Skeletal muscle tissue (tissue), 4 donors: ENCODE data around the gene PTK6. TPM values are rescaled to one million over a fixed set of nuclear protein-coding genes. Genes with fewer than 3 reads are reported as not detected.

ENCODE experiments used
- H3K27ac ChIP-seq: one replicate; pipeline ENCODE4 v1.7.0; 2013; ENCODE audit warnings: mild to moderate bottlenecking, low read depth, low read length, inconsistent platforms
- H3K27me3 ChIP-seq, 3 donors: one replicate each; pipeline ENCODE4 v1.7.0; 2013; ENCODE audit warnings: low read length in 3 of 3; ENCODE audit not compliant: control insufficient read depth in 3 of 3, insufficient read depth in 3 of 3
- H3K36me3 ChIP-seq, 3 donors: one replicate each; pipeline ENCODE4 v1.7.0; 2013; ENCODE audit warnings: low read length in 3 of 3; ENCODE audit not compliant: control insufficient read depth in 3 of 3, insufficient read depth in 3 of 3
- H3K4me1 ChIP-seq, 3 donors: one replicate each; pipeline ENCODE4 v1.7.0; 2013; ENCODE audit warnings: low read length in 3 of 3, mild to moderate bottlenecking in 3 of 3; ENCODE audit not compliant: control insufficient read depth in 3 of 3, insufficient read depth in 3 of 3
- H3K4me3 ChIP-seq, 3 donors: one replicate each; pipeline ENCODE4 v1.7.0; 2013; ENCODE audit warnings: low read length in 3 of 3
- H3K9ac ChIP-seq, 3 donors: one replicate each; pipeline ENCODE4 v1.7.0; 2013; ENCODE audit warnings: low read length in 3 of 3, mild to moderate bottlenecking in 3 of 3, moderate library complexity in 2 of 3, low read depth in 1 of 3
- H3K9me3 ChIP-seq, 3 donors: one replicate each; pipeline ENCODE4 v1.7.0; 2013; ENCODE audit warnings: low read length in 3 of 3; ENCODE audit not compliant: control insufficient read depth in 3 of 3
- total RNA-seq: library from RNA; depleted of rRNA; stranded (reverse); fragments of >200 nt; gene quantifications from one replicate; pipeline ENCODE4 v1.2.3, GENCODE V29; 2014
- donor health status: Osteomylitis.

The PTK6 gene
- total RNA-seq, 1 donor from 2014 or later = not detected

DNA sequence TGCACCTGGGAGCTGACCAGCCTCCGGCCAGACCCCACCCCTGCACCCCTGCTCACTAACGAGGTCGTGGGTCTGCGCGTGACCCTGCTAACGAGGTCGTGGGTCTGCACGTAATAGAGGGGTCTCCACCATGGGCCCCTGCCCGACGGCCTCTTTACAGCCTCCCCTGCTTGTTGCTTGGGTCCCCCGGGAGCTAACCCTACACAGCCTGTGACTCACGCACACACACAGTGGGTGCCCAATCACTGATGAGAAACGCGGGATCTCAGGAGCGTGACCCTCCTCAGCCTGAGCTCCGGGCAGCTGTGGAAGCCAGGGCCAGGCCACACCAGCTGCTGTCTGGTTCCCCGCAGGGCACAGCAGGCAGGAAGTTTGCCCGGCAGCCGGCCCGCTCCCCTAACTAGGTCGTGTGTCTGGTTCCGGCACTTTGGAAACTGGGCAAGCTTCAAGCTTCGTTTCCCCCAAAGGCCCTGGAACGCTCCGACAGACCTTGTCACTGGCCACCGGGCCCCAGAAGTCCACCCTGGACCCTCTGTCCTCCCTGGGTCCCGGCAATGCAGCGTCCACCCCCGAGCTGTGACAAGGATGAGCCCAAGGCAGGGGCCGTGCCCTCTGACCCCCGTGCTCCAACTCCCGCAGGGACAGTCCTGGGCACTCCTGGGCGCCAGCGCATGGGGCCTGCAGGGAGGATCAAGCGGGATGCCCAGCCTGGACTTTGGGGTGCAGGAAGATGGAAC is 767 bp downstream of the PTK6 start:
- Histone ChIP-seq H3K27ac (no peak overlapping the region), H3K9me3 (no peaks in the 10 kb centered on the region), H3K9ac (no peak overlapping the region), H3K27me3 (peaks cover 35 to 62% (median 60%) of the 10 kb centered on the region in 3 donors), H3K36me3 (no peaks in the 10 kb centered on the region), H3K4me1 (peaks cover 0 to 20% (median 9%) of the 10 kb centered on the region in 3 donors), H3K4me3 (no peak overlapping the region)

DNA sequence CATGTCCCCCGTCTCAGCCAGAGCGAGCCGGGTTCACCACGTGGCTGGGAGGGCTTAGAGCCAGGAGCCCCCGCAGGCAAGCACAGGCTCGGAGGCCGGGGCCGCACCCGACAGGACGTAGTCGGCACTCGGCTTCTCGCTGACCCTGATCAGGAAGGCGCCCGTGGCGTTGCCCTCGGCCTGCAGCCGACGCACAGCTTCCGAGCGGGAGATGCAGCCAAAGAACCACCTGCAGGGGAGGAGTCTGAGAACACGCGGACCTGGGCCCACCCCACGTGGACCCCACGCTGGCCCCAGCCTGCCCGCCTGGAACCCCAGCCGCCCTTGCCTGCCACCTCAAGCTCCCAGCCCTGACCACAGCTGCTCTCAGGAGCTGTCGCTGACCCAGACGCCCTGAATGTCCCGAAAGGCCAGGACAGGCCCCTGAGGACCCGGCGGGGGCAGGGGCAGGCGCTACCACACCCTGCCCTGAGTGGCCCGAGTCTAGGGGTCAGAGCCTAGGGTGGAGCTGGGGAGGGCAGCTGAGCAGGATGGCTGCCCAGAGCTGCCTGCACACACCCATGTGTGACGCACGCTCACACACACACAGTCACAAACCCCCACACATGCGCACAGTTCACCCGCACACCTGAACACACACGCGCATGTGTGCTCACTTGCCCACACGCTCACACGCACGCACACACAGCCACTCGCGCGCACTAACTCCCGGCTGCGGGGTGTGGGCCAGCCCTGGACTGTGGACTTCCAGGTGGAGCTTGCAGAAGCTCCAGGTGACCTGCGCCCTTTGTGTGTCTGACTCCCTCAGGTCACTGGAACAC is 2.1 kb downstream of the PTK6 start:
- H3K27me3 ChIP-seq = peaks cover 39 to 64% (median 60%) of the 10 kb centered on the region in 3 donors
- H3K4me3 ChIP-seq = no peak overlapping the region
- H3K36me3 ChIP-seq = no peaks in the 10 kb centered on the region
- no peak overlapping the region for H3K9ac ChIP-seq
- H3K9me3 ChIP-seq = no peaks in the 10 kb centered on the region
- no peak overlapping the region for H3K27ac ChIP-seq
- H3K4me1 ChIP-seq = peaks cover 0 to 20% (median 9%) of the 10 kb centered on the region in 3 donors

DNA sequence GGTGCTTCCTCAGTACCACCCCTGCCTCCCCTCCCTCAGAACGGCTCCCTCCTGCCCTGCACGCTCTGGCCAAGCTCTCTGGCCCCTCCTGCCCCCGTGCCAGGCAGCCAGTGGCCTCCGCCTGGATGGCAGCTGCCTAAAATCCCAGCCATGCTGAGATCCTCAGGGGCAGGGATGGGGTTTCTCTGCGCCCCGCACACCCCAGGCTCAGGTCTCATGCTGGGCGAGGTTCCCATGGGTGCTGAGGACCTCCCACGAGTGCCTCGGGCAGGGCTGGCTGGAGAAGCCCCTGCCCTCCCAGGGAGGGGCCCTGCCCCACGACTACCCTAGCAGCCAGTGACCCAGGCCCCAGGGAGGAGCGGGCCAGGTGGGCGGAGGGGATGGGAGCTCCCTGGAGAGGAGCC is 2.7 kb downstream of the PTK6 start:
- peaks cover 0 to 20% (median 9%) of the 10 kb centered on the region in 3 donors for H3K4me1 ChIP-seq
- no peak overlapping the region for H3K4me3 ChIP-seq
- H3K36me3 ChIP-seq = no peaks in the 10 kb centered on the region
- peaks cover 43 to 65% (median 65%) of the 10 kb centered on the region in 3 donors for H3K27me3 ChIP-seq
- no peak overlapping the region for H3K27ac ChIP-seq
- H3K9ac ChIP-seq = no peak overlapping the region
- no peaks in the 10 kb centered on the region for H3K9me3 ChIP-seq

DNA sequence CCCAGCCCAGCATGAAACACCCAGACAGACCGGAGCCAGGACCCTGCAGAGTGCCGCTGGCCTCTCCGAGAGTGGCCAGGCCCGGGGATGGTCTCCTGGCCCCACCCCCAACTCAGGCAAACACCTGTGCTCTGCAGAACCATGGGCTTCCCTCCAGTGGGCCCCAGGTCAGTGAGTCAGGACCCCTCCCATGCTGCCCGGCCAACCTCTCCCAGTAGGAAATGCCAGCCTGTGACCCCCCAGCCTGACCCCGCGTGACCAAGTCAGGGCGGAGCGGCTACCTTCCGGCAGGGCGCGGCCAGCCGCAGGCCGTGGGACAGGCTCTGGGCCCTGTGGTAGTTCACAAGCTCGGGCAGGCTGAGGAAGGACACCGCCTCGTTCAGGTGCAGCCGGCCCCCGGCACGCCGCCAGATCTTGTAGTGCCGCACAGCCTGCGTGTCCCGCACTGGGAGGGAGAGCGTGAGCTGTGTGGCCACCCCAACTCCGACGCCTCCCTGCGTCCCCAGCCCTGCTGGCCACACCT is 3.2 kb downstream of the PTK6 start:
- Histone ChIP-seq H3K4me3 (no peak overlapping the region), H3K27me3 (peaks cover 48 to 70% (median 70%) of the 10 kb centered on the region in 3 donors), H3K9me3 (no peaks in the 10 kb centered on the region), H3K36me3 (no peaks in the 10 kb centered on the region), H3K9ac (no peak overlapping the region), H3K27ac (no peak overlapping the region), H3K4me1 (peaks cover 0 to 20% (median 9%) of the 10 kb centered on the region in 3 donors)

DNA sequence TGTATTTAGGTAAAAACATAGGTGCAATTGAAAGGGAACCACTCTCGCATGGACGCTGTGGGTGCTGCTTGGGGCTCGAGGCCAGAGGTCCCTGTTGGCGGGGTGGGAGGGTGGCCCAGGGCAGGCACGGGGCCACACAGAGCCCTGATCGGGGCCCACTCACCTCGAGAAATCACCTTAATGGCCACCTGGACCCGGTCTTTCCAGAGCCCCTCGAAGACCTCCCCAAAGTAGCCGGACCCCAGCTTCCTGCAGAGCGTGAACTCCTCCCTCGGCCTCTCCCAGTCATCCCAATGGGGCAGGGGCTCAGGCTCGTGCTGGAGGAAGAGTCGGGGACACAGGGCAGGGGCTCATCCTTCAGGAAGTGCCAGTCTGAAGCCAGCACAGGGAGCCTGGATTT is 3.8 kb downstream of the PTK6 start:
- H3K9ac ChIP-seq = no peak overlapping the region
- H3K36me3 ChIP-seq = no peaks in the 10 kb centered on the region
- no peak overlapping the region for H3K4me3 ChIP-seq
- no peak overlapping the region for H3K27ac ChIP-seq
- H3K27me3 ChIP-seq = peaks cover 48 to 72% (median 71%) of the 10 kb centered on the region in 3 donors
- H3K4me1 ChIP-seq = peaks cover 0 to 20% (median 9%) of the 10 kb centered on the region in 3 donors
- H3K9me3 ChIP-seq = no peaks in the 10 kb centered on the region

DNA sequence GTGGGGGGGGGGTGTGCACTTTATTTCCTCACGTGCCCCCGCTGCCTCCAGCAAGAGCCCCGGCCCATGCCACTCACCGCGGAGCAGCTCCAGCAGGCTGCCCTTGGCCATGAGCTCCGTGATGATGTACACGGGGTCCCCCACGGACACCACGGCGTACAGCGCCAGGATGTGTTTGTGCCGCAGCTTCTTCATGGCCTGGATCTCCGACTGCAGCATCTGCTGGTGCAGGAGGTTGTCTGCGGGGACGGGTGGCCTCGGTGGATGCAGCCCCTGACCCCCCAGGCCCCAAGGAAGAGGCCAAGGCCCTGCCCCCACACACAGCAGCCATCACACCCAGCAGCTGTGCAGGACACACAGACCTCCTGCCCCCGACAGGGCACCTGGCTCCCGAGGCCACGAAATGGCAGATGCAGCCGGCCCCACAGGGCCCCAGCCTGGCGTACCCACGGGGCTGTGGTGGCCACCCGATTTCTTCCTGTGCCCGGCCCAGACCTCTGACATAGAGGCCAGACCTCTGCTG is 4.7 kb downstream of the PTK6 start:
- Histone ChIP-seq H3K9me3 (no peaks in the 10 kb centered on the region), H3K4me3 (no peak overlapping the region), H3K27me3 (peaks cover 48 to 72% (median 69%) of the 10 kb centered on the region in 3 donors), H3K4me1 (peaks cover 0 to 14% (median 6%) of the 10 kb centered on the region in 3 donors), H3K27ac (no peak overlapping the region), H3K9ac (no peak overlapping the region), H3K36me3 (no peaks in the 10 kb centered on the region)

DNA sequence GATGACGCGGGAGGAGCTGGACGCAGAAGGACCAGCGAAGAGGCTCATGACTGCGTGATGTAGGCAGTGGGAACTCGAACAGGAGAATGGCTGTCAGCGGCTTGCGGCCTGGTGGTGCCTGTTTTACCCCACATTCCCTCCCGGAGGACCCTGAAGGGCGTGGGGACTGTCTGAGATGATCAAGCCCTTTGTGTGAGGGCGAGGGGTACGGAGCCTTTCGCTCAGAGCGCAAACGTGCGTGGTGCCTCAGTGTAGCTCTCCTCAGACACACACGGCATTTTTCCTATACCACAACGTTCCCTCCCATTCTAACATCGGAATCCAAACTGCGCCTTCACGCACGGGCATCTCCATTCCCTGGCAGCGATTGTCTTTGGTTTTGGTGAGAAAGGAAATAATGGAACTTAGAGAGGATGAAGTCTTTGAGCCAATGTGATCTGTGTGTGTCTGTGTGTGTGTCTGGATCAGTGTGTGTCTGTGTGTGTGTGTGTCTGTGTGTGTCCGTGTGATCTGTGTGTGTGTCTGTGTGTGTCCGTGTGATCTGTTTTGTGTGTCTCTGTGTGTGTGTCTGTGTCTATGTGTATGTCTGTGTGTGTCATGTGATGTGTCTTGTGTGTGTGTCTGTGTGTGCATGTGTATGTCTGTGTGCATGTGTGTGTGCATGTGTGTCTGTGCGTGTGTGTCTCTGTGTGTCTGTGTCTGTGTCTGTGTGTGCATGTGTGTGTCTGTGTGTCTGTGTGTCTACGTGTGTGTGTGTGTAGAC is 5.3 kb downstream of the PTK6 start:
- Histone ChIP-seq H3K9ac (no peak overlapping the region), H3K27ac (no peak overlapping the region), H3K27me3 (peaks cover 47 to 67% (median 65%) of the 10 kb centered on the region in 3 donors), H3K4me1 (peaks cover 0 to 8% (median 5%) of the 10 kb centered on the region in 3 donors), H3K4me3 (no peak overlapping the region), H3K36me3 (no peaks in the 10 kb centered on the region), H3K9me3 (no peaks in the 10 kb centered on the region)

DNA sequence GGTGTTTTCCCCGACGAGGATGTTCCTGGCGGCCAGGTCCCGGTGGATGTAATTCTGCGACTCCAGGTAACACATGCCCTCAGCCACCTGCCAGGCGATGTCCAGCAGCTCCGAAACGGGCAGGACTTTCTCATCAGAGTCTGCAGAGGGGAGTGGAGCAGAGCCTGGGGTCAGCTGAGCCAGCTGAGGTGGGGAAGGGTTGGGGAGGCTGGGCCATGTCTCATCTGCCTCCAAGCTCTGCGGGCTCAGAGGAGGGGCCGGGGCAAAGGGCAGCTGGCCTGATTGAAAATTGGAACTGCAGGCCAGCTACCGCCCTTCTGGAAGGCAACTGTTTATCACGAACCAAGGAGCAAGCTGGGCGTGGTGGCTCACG is 6.4 kb downstream of the PTK6 start:
- Histone ChIP-seq H3K9ac (no peak overlapping the region), H3K36me3 (no peaks in the 10 kb centered on the region), H3K4me1 (peaks cover 0 to 5% (median 0%) of the 10 kb centered on the region in 3 donors), H3K4me3 (no peak overlapping the region), H3K27ac (no peak overlapping the region), H3K9me3 (no peaks in the 10 kb centered on the region), H3K27me3 (peaks cover 39 to 59% (median 57%) of the 10 kb centered on the region in 3 donors)
